Astrocyte (in vitro differentiated cells and primary cell): Measurements from ENCODE around the gene HIC2. TPM values are rescaled to one million over a fixed set of nuclear protein-coding genes. Genes with fewer than 3 reads are reported as not detected.

Experiments
- DNase-seq: peaks from one replicate; pipeline ENCODE4 v3.0.0-alpha.2; 2010; ENCODE audit warnings: low read depth
- FAIRE-seq: peaks from 2 replicates; lab custom pipeline; 2011; peaks lifted over from hg19 to GRCh38; lab: Jason Lieb, UNC
- H2AFZ ChIP-seq: 2 replicates; pipeline ENCODE4 v1.6.0; 2012; ENCODE audit warnings: low read depth, low read length, inconsistent platforms
- H3K27ac ChIP-seq: 2 replicates; pipeline ENCODE4 v1.5.1; 2011; ENCODE audit warnings: low read depth, low read length, inconsistent platforms
- H3K27me3 ChIP-seq: 2 replicates; pipeline ENCODE4 v1.6.0; 2011; ENCODE audit warnings: low read length, inconsistent platforms; ENCODE audit not compliant: insufficient read depth
- H3K36me3 ChIP-seq: 2 replicates; pipeline ENCODE4 v1.5.1; 2011; ENCODE audit warnings: low read length, inconsistent platforms; ENCODE audit not compliant: insufficient read depth
- H3K4me1 ChIP-seq: 2 replicates; pipeline ENCODE4 v1.5.1; 2011; ENCODE audit warnings: low read length, inconsistent platforms; ENCODE audit not compliant: insufficient read depth
- H3K4me2 ChIP-seq: 2 replicates; pipeline ENCODE4 v1.6.0; 2012; ENCODE audit warnings: low read length, inconsistent platforms
- H3K4me3 ChIP-seq: 2 replicates; pipeline ENCODE4 v1.5.1; 2011; ENCODE audit warnings: low read depth, mild to moderate bottlenecking, low read length, inconsistent platforms; ENCODE audit not compliant: insufficient read depth
- H3K79me2 ChIP-seq: 2 replicates; pipeline ENCODE4 v1.6.0; 2012; ENCODE audit warnings: mild to moderate bottlenecking, low read length, inconsistent platforms; ENCODE audit not compliant: insufficient read depth
- H3K9ac ChIP-seq: 2 replicates; pipeline ENCODE4 v1.6.0; 2012; ENCODE audit warnings: mild to moderate bottlenecking, low read length, inconsistent platforms
- H3K9me3 ChIP-seq: 2 replicates; pipeline ENCODE4 v1.5.1; 2012; ENCODE audit warnings: low read depth, mild to moderate bottlenecking, low read length, inconsistent platforms; ENCODE audit not compliant: insufficient read depth
- H4K20me1 ChIP-seq: 2 replicates; pipeline ENCODE4 v1.6.0; 2012; ENCODE audit warnings: low read length, inconsistent platforms; ENCODE audit not compliant: insufficient read depth
- H3K27ac Mint-ChIP-seq: one replicate; pipeline ENCODE4 v1.8.0; 2021; ENCODE audit warnings: mild to moderate bottlenecking, mixed read lengths; ENCODE audit not compliant: unreplicated experiment
- H3K27me3 Mint-ChIP-seq: one replicate; pipeline ENCODE4 v1.8.0; 2021; ENCODE audit warnings: low read depth, mixed read lengths; ENCODE audit not compliant: unreplicated experiment
- H3K36me3 Mint-ChIP-seq: one replicate; pipeline ENCODE4 v1.8.0; 2021; ENCODE audit warnings: low read depth, mixed read lengths; ENCODE audit not compliant: unreplicated experiment
- H3K4me1 Mint-ChIP-seq: one replicate; pipeline ENCODE4 v1.8.0; 2021; ENCODE audit warnings: low read depth, mixed read lengths; ENCODE audit not compliant: unreplicated experiment
- H3K4me3 Mint-ChIP-seq: one replicate; pipeline ENCODE4 v1.8.0; 2021; ENCODE audit warnings: mild to moderate bottlenecking, moderate library complexity, mixed read lengths; ENCODE audit not compliant: unreplicated experiment
- H3K9me3 Mint-ChIP-seq: one replicate; pipeline ENCODE4 v1.8.0; 2021; ENCODE audit warnings: mild to moderate bottlenecking, mixed read lengths; ENCODE audit not compliant: unreplicated experiment
- EZH2 ChIP-seq: IDR thresholded peaks from 2 replicates; pipeline ENCODE4 v1.6.1; 2012; ENCODE audit warnings: mild to moderate bottlenecking, low read length, inconsistent platforms; ENCODE audit not compliant: insufficient read depth
- total RNA-seq: library from RNA; stranded (reverse); gene quantifications from 2 replicates; pipeline ENCODE4 v1.2.1, GENCODE V29; 2021
- TF ChIP-seq, protein P1 (sequence below): IDR thresholded peaks from 2 replicates; pipeline ENCODE4 v1.5.1; 2011; ENCODE audit warnings: low read depth, mild to moderate bottlenecking, inconsistent platforms, low read length, moderate library complexity; ENCODE audit not compliant: insufficient read depth

The HIC2 gene
- total RNA-seq, 1 donor from 2014 or later: 21.4 TPM

DNA sequence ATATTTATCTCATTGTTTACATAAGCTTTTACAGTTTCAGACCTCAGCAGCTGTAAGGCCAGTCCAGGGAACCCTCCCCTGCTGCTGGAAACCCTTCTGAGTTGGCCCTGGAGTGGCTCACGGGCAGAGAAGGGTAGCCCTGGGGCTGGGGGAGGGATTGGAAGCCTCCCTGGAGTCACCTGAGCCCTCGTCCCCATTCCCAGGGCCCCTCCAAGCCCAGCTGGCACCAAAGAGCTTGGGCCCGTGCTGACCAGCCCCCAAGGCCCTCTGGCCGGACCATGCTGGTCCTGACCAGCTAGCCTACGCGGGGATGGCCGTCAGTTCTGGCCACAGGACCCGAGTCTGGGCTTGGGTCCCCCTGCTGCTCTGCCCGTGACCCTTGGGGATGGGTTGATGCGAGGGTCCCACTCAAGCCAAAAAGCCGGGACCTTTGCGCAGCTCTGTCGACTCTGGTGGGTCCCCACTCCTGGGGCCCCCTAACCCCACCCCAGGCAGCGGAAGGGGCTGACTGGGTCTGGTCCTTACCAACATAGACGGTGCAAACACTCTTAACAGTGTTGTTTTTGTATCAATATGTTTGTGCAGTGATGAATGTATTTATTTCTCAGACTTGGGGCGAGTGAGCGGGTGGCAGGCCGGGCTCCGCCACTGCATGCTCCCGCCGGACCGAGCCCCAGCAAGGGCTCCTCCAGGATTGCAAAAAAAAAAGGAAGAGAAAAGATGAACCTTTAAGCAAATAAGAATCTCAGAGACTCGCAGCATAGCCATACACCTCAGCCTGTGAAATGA lies 32.6 kb downstream of the HIC2 start:
- TF ChIP-seq EZH2: no peak
- TF ChIP-seq, protein P1, sequence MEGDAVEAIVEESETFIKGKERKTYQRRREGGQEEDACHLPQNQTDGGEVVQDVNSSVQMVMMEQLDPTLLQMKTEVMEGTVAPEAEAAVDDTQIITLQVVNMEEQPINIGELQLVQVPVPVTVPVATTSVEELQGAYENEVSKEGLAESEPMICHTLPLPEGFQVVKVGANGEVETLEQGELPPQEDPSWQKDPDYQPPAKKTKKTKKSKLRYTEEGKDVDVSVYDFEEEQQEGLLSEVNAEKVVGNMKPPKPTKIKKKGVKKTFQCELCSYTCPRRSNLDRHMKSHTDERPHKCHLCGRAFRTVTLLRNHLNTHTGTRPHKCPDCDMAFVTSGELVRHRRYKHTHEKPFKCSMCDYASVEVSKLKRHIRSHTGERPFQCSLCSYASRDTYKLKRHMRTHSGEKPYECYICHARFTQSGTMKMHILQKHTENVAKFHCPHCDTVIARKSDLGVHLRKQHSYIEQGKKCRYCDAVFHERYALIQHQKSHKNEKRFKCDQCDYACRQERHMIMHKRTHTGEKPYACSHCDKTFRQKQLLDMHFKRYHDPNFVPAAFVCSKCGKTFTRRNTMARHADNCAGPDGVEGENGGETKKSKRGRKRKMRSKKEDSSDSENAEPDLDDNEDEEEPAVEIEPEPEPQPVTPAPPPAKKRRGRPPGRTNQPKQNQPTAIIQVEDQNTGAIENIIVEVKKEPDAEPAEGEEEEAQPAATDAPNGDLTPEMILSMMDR: no peak
- Mint-ChIP-seq H3K36me3 (peaks cover 7% of the 10 kb centered on the region), H3K27ac (no peak overlapping the region), H3K4me1 (no peaks in the 10 kb centered on the region), H3K9me3 (no peaks in the 10 kb centered on the region), H3K27me3 (no peaks in the 10 kb centered on the region), H3K4me3 (no peak overlapping the region)
- H3K27me3 ChIP-seq: no peaks in the 10 kb centered on the region
- H3K4me2 ChIP-seq: no peak overlapping the region
- peaks cover 5% of the 10 kb centered on the region for H3K79me2 ChIP-seq
- peaks cover 52% of the 10 kb centered on the region for H4K20me1 ChIP-seq
- no peak overlapping the region for H3K4me3 ChIP-seq
- DNase-seq (no peak), FAIRE-seq (no peak)
- H3K36me3 ChIP-seq: no peaks in the 10 kb centered on the region
- H3K9me3 ChIP-seq: no peaks in the 10 kb centered on the region
- H3K9ac ChIP-seq: no peak overlapping the region
- H3K4me1 ChIP-seq: no peaks in the 10 kb centered on the region
- H2AFZ ChIP-seq: no peak overlapping the region
- no peak overlapping the region for H3K27ac ChIP-seq

DNA sequence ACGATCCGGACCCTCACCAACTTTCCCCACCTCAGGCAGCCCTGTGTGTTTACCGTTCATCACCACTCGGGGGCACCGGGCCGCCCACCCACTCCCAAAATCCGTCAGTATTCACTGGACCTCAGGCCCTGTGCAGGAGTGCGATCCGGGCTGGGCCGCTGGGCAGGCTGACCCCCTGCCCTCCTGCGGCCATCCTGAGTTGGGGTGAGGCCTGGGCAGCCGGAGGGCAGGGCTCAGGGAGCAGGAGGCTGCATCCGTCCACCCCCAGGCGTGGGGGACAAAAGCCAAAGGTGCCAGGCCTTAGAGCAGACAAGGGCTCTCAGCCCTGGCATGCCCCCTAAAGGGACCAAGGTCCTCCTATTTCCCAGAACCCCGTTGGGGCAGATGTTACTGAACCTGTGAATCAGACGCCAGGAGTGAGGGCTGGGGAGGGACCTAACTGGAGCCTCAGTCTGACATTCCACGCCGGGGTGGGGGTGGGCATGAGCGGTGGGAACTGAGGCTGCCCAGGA lies 33.2 kb downstream of the HIC2 start:
- Mint-ChIP-seq H3K4me3 (no peak overlapping the region), H3K9me3 (no peaks in the 10 kb centered on the region), H3K4me1 (no peaks in the 10 kb centered on the region), H3K27ac (no peak overlapping the region), H3K36me3 (peaks cover 4% of the 10 kb centered on the region), H3K27me3 (no peaks in the 10 kb centered on the region)
- Histone ChIP-seq H3K4me3 (no peak overlapping the region), H3K4me1 (no peaks in the 10 kb centered on the region), H3K27me3 (no peaks in the 10 kb centered on the region), H4K20me1 (peaks cover 50% of the 10 kb centered on the region), H2AFZ (no peak overlapping the region), H3K27ac (no peak overlapping the region), H3K36me3 (no peaks in the 10 kb centered on the region), H3K4me2 (no peak overlapping the region), H3K9me3 (no peaks in the 10 kb centered on the region), H3K9ac (no peak overlapping the region), H3K79me2 (no peaks in the 10 kb centered on the region)
- TF ChIP-seq, protein P1: no peak
- no peak for TF ChIP-seq EZH2
- DNase-seq (no peak), FAIRE-seq (no peak)

DNA sequence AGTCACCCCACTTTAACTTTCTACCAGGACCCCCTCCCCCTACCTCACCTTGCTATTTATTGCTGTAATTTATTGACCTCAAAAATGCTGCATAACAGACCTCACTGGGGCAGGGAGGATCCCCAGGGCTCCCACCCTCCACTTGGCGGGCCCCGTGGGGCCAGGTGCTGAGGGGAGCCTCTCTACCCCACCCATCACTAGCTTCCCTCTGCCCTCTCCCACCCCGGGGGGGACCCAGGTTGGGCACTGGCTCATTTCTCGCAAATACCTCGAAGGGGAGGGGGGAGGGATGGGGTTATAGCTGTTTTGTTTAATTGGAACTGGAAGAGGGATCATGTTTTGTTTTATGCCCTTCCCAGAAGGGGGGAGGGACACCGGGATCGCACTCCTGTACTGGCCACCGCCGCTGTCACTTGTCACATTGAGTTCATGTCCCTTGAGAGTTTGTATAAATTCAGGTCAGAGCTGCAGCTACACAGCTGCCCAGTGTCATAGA lies 33.7 kb downstream of the HIC2 start:
- no peaks in the 10 kb centered on the region for H3K4me1 ChIP-seq
- peaks cover 4% of the 10 kb centered on the region for H3K36me3 Mint-ChIP-seq
- H2AFZ ChIP-seq: no peak overlapping the region
- no peaks in the 10 kb centered on the region for H3K4me1 Mint-ChIP-seq
- H3K4me3 ChIP-seq: no peak overlapping the region
- no peak overlapping the region for H3K9ac ChIP-seq
- H3K27me3 Mint-ChIP-seq: no peaks in the 10 kb centered on the region
- FAIRE-seq (no peak), DNase-seq (no peak)
- no peaks in the 10 kb centered on the region for H3K36me3 ChIP-seq
- no peak overlapping the region for H3K4me2 ChIP-seq
- H3K27ac Mint-ChIP-seq: no peak overlapping the region
- no peak for TF ChIP-seq EZH2
- TF ChIP-seq, protein P1: no peak
- no peaks in the 10 kb centered on the region for H3K27me3 ChIP-seq
- H3K79me2 ChIP-seq: no peaks in the 10 kb centered on the region
- peaks cover 50% of the 10 kb centered on the region for H4K20me1 ChIP-seq
- no peak overlapping the region for H3K4me3 Mint-ChIP-seq
- H3K9me3 Mint-ChIP-seq: no peaks in the 10 kb centered on the region
- no peaks in the 10 kb centered on the region for H3K9me3 ChIP-seq
- no peak overlapping the region for H3K27ac ChIP-seq
